ENCODE results near the gene PIEZO1. TPM values are rescaled to one million over a fixed set of nuclear protein-coding genes. Genes with fewer than 3 reads are reported as not detected.

The PIEZO1 gene
- total and polyA plus RNA-seq, 2 donors from 2014 or later: 103 to 124 TPM

DNA sequence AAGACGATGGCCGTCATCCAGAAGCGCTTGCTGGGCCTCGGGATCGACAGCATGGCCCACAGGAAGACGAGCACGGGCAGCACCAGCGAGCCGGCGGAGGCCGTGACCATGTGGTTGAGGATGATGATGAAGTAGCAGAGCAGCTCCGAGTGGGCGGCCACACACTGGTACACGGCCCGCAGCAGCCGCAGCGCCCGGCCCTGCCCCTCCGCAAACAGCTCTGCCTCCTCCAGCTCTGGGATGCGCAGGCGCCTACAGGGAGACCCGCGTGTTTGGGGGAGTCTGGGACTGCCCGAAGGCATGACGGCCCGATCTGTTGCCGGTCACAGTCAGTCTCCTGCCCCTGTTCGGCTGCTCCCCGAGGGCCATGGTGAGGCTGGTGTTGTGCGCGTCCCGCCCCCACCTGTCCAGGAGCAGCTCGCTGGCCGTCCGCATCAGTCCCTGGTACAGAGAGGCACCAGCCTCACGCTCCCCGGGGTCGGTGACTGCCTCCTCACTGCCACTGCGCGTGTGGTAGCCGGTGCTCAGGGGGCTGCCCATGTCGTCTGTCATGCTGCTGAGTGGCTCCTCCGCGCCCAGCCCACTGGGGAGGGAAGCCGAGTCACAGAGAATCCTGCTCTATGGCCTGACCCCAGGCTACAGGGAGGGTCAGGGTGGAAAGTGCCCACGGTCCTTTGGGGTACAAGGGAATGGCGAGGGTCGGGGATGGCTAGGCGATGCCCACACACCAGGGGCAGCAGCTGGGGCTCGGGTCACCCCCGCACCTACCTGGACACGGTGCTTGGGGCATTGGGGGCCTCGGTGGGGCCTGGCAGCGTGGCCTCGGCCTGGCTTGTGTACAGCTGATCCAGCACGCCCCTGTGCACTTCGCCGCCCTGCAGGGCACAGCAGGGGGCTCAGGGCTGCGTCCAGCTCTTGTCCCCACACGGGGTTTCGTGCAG lies 62.9 kb downstream of the PIEZO1 start:
- intact Hi-C loops (cut with DNase I): no loop called here
- no peak overlapping the region for H3K27ac ChIP-seq (ENCODE audit: low read depth in 2 of 2, low read length in 2 of 2)
- H3K36me3 ChIP-seq (ENCODE audit: control insufficient read depth in 2 of 3, insufficient read depth in 3 of 3, low read length in 3 of 3): peaks cover 0 to 23% (median 9%) of the 10 kb centered on the region in 3 donors
- TF ChIP-seq, protein P1, sequence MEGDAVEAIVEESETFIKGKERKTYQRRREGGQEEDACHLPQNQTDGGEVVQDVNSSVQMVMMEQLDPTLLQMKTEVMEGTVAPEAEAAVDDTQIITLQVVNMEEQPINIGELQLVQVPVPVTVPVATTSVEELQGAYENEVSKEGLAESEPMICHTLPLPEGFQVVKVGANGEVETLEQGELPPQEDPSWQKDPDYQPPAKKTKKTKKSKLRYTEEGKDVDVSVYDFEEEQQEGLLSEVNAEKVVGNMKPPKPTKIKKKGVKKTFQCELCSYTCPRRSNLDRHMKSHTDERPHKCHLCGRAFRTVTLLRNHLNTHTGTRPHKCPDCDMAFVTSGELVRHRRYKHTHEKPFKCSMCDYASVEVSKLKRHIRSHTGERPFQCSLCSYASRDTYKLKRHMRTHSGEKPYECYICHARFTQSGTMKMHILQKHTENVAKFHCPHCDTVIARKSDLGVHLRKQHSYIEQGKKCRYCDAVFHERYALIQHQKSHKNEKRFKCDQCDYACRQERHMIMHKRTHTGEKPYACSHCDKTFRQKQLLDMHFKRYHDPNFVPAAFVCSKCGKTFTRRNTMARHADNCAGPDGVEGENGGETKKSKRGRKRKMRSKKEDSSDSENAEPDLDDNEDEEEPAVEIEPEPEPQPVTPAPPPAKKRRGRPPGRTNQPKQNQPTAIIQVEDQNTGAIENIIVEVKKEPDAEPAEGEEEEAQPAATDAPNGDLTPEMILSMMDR (IDR thresholded peaks at IDR 0.05; ENCODE audit: borderline replicate concordance, extremely low read depth, insufficient read depth): no peak
- H3K4me3 ChIP-seq (ENCODE audit: low read length in 3 of 3): no peak overlapping the region
- no peak overlapping the region for H3K9ac ChIP-seq (ENCODE audit: low read length in 3 of 3)
- DNase-seq (no peak), FAIRE-seq (no peak)
- no peaks in the 10 kb centered on the region for H3K27me3 ChIP-seq (ENCODE audit: control insufficient read depth, insufficient read depth, low read length)
- no peaks in the 10 kb centered on the region for H3K4me1 ChIP-seq (ENCODE audit: control insufficient read depth in 2 of 3, insufficient read depth in 2 of 3, low read depth in 1 of 3, low read length in 3 of 3)
- H3K9me3 ChIP-seq (ENCODE audit: control insufficient read depth in 2 of 3, insufficient read depth in 1 of 3, low read length in 3 of 3): no peaks in the 10 kb centered on the region

DNA sequence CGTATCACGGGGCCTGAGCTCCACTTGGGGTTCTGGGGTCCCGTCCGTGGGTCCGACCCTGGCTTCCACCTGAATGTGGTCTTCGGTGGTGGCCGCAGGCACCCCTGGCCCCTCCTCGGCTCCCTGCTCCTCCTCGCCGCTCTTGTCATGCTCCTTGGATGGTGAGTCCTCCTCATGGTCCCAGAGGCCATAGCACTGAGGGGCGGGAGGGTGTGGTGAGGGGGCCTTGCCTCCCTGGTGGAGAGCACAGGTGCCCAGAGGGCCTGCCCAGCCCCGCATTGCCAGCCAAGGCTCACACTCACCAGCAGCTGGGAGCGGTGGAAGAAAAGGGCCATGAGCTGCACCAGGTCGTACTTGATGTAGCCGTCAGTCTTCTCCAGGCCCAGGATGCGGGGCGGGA lies 63.8 kb downstream of the PIEZO1 start:
- no peak for FAIRE-seq
- intact Hi-C loops (cut with DNase I): no loop called here
- TF ChIP-seq, protein P1 (IDR thresholded peaks at IDR 0.05; ENCODE audit: borderline replicate concordance, extremely low read depth, insufficient read depth): no peak
- H3K27me3 ChIP-seq (ENCODE audit: control insufficient read depth, insufficient read depth, low read length): no peaks in the 10 kb centered on the region
- no peak for DNase-seq
- no peaks in the 10 kb centered on the region for H3K9me3 ChIP-seq (ENCODE audit: control insufficient read depth in 2 of 3, insufficient read depth in 1 of 3, low read length in 3 of 3)
- H3K4me1 ChIP-seq (ENCODE audit: control insufficient read depth in 2 of 3, insufficient read depth in 2 of 3, low read depth in 1 of 3, low read length in 3 of 3): no peaks in the 10 kb centered on the region
- no peak overlapping the region for H3K27ac ChIP-seq (ENCODE audit: low read depth in 2 of 2, low read length in 2 of 2)
- no peak overlapping the region for H3K4me3 ChIP-seq (ENCODE audit: low read length in 3 of 3)
- no peak overlapping the region for H3K9ac ChIP-seq (ENCODE audit: low read length in 3 of 3)
- peaks cover 0 to 29% (median 12%) of the 10 kb centered on the region in 3 donors for H3K36me3 ChIP-seq (ENCODE audit: control insufficient read depth in 2 of 3, insufficient read depth in 3 of 3, low read length in 3 of 3)

GRCh38 chr16:88720396-88720970 lies 64.5 kb downstream of the PIEZO1 start:
- Histone ChIP-seq H3K27me3 (ENCODE audit: control insufficient read depth, insufficient read depth, low read length) (no peaks in the 10 kb centered on the region), H3K36me3 (ENCODE audit: control insufficient read depth in 2 of 3, insufficient read depth in 3 of 3, low read length in 3 of 3) (peaks cover 0 to 24% (median 11%) of the 10 kb centered on the region in 3 donors), H3K9ac (ENCODE audit: low read length in 3 of 3) (no peak overlapping the region), H3K9me3 (ENCODE audit: control insufficient read depth in 2 of 3, insufficient read depth in 1 of 3, low read length in 3 of 3) (no peaks in the 10 kb centered on the region), H3K4me3 (ENCODE audit: low read length in 3 of 3) (no peak overlapping the region), H3K27ac (ENCODE audit: low read depth in 2 of 2, low read length in 2 of 2) (no peak overlapping the region), H3K4me1 (ENCODE audit: control insufficient read depth in 2 of 3, insufficient read depth in 2 of 3, low read depth in 1 of 3, low read length in 3 of 3) (no peaks in the 10 kb centered on the region)
- intact Hi-C loops (cut with DNase I): no loop called here
- TF ChIP-seq, protein P1 (IDR thresholded peaks at IDR 0.05; ENCODE audit: borderline replicate concordance, extremely low read depth, insufficient read depth): no peak
- DNase-seq: no peak
- FAIRE-seq: no peak

All from kidney (tissue), 14 donors.